Activated B cell treated with CpG ODN at 0.5 μM for 24 hours (primary cell): Measurements from ENCODE around the gene POLR1A. TPM values are rescaled to one million over a fixed set of nuclear protein-coding genes. Genes with fewer than 3 reads are reported as not detected.

Experiments
- ATAC-seq: fragments of 200-7000 bp; cut with Tn5 transposase; one replicate; pipeline ENCODE4 v1.10.0; 2021; ENCODE audit warnings: low read depth, mild to moderate bottlenecking, moderate library complexity
- CTCF ChIA-PET: fragments of 350-600 bp; sonication (Branson Sonifier 250); formaldehyde crosslinking; loops from one replicate; lab custom pipeline; 2021; ENCODE audit warnings: antibody characterized with exemption; lab: Charles Lee
- POLR2A ChIA-PET: fragments of 350-600 bp; sonication (Branson Sonifier 250); formaldehyde crosslinking; loops from one replicate; lab custom pipeline; 2021; ENCODE audit warnings: antibody characterized with exemption; lab: Charles Lee
- DNase-seq: peaks from one replicate; pipeline ENCODE4 v3.0.0; 2022
- H3K27ac Mint-ChIP-seq: one replicate; pipeline ENCODE4 v1.8.0; 2020; ENCODE audit warnings: mixed read lengths
- H3K27me3 Mint-ChIP-seq: one replicate; pipeline ENCODE4 v1.8.0; 2021; ENCODE audit warnings: mixed read lengths
- H3K36me3 Mint-ChIP-seq: one replicate; pipeline ENCODE4 v1.8.0; 2021; ENCODE audit warnings: low read depth, mixed read lengths
- H3K4me1 Mint-ChIP-seq: one replicate; pipeline ENCODE4 v1.8.0; 2021; ENCODE audit warnings: mixed read lengths
- H3K4me3 Mint-ChIP-seq: one replicate; pipeline ENCODE4 v1.8.0; 2020; ENCODE audit warnings: mild to moderate bottlenecking, mixed read lengths
- H3K9me3 Mint-ChIP-seq: one replicate; pipeline ENCODE4 v1.8.0; 2020; ENCODE audit warnings: mixed read lengths
- CTCF ChIP-seq: fragments of 200-600 bp; IDR thresholded peaks from one replicate; pipeline ENCODE4 v1.8.0; 2022; ENCODE audit warnings: antibody characterized with exemption, mild to moderate bottlenecking
- intact Hi-C: fragments of 100-400 bp; cut with micrococcal nuclease; formaldehyde crosslinking; loops from one replicate; pipeline ENCODE4 v1.15.1; 2024
- total RNA-seq: library from RNA; stranded (reverse); gene quantifications from 2 replicates; pipeline ENCODE4 v1.2.3, GENCODE V29; 2022

The POLR1A gene
- total RNA-seq, 1 donor from 2014 or later, result 53.4 TPM

- TF ChIP-seq CTCF, result no peak
- ChIA-PET POLR2A (interaction anchor here (0.5 to 0.6 kb wide), 2 partner anchors 146 to 428 kb away, joined by 3 to 5 read pairs; partner anchors contain the start of gene C2orf68), CTCF (interaction anchor here (6.4 kb wide), 1 partner anchor 39 kb away, joined by 64 read pairs; no protein-coding TSS in a partner anchor)
- ATAC-seq (no peak), DNase-seq (no peak)
- intact Hi-C loops, result loop anchor here (5.0 kb wide), 2 partner anchors 63 to 288 kb away; partner anchors contain the start of gene ATOH8
- H3K27ac Mint-ChIP-seq, result no peak overlapping the region
- H3K36me3 Mint-ChIP-seq, result peaks cover 77% of the 10 kb centered on the region
- no peak overlapping the region for H3K4me3 Mint-ChIP-seq
- peaks cover 50% of the 10 kb centered on the region for H3K4me1 Mint-ChIP-seq
- H3K9me3 Mint-ChIP-seq, result no peaks in the 10 kb centered on the region
- H3K27me3 Mint-ChIP-seq, result no peaks in the 10 kb centered on the region
Measured at GRCh38 chr2:86039963-86040655, 65.6 kb downstream of the POLR1A start.

- ChIA-PET POLR2A (interaction anchor here (0.5 kb wide), 1 partner anchor 428 kb away, joined by 5 read pairs; the partner anchor contains the start of gene C2orf68), CTCF (interaction anchor here (6.4 to 6.8 kb wide), 2 partner anchors 39 to 211 kb away, joined by 64 to 106 read pairs; no protein-coding TSS in a partner anchor)
- Mint-ChIP-seq H3K27ac (peak overlapping the region; percentile 97), H3K9me3 (no peaks in the 10 kb centered on the region), H3K27me3 (no peaks in the 10 kb centered on the region), H3K4me3 (no peak overlapping the region), H3K36me3 (peaks cover 72% of the 10 kb centered on the region), H3K4me1 (peaks cover 57% of the 10 kb centered on the region)
- no peak for TF ChIP-seq CTCF
- intact Hi-C loops, result loop anchor here (5.0 kb wide), 2 partner anchors 62 to 287 kb away; partner anchors contain the start of gene ATOH8
- DNase-seq (no peak), ATAC-seq (no peak)
Measured at GRCh38 chr2:86039178-86039962, 66.3 kb downstream of the POLR1A start.

- Mint-ChIP-seq H3K4me3 (peak overlapping the region; percentile 53), H3K4me1 (peaks cover 61% of the 10 kb centered on the region), H3K27ac (peak overlapping the region; percentile 97), H3K36me3 (peaks cover 73% of the 10 kb centered on the region), H3K9me3 (no peaks in the 10 kb centered on the region), H3K27me3 (no peaks in the 10 kb centered on the region)
- no peak for DNase-seq
- no peak for ATAC-seq
- ChIA-PET POLR2A (interaction anchor here (3.2 to 3.6 kb wide), 2 partner anchors 44 to 150 kb away, joined by 38 to 73 read pairs; partner anchors contain the start of gene ST3GAL5), CTCF (interaction anchor here (6.4 to 6.8 kb wide), 2 partner anchors 40 to 210 kb away, joined by 64 to 106 read pairs; no protein-coding TSS in a partner anchor)
- TF ChIP-seq CTCF, result no peak
- intact Hi-C loops, result loop anchor here (5.0 kb wide), 2 partner anchors 61 to 286 kb away; partner anchors contain the start of gene ATOH8
Measured at GRCh38 chr2:86038291-86039081, 67.2 kb downstream of the POLR1A start.

- intact Hi-C loops, result loop anchor here (2.0 to 5.0 kb wide), 3 partner anchors 43 to 285 kb away; partner anchors contain the start of gene ATOH8
- H3K27me3 Mint-ChIP-seq, result no peaks in the 10 kb centered on the region
- no peak for DNase-seq
- ChIA-PET POLR2A (interaction anchor here (1.8 to 3.6 kb wide), 7 partner anchors 18 to 210 kb away, joined by 5 to 73 read pairs (median 27); partner anchors contain the start of genes POLR1A, PTCD3 and ST3GAL5), CTCF (interaction anchor here (0.8 to 6.8 kb wide), 8 partner anchors 12 to 210 kb away, joined by 3 to 106 read pairs (median 10); partner anchors contain the start of gene ST3GAL5)
- TF ChIP-seq CTCF, result no peak
- H3K9me3 Mint-ChIP-seq, result no peaks in the 10 kb centered on the region
- ATAC-seq, result no peak
- H3K36me3 Mint-ChIP-seq, result peaks cover 71% of the 10 kb centered on the region
- peaks cover 61% of the 10 kb centered on the region for H3K4me1 Mint-ChIP-seq
- peak overlapping the region; percentile 97 for H3K27ac Mint-ChIP-seq
- peak overlapping the region; percentile 53 for H3K4me3 Mint-ChIP-seq
Measured at GRCh38 chr2:86037795-86038192, 67.9 kb downstream of the POLR1A start.
